IPS-NIHi7 (cell line): Measurements from ENCODE around the gene SCFD2.
"Not testable (repeated sequence)": the region's sequence is repeated elsewhere in the genome, so short reads cannot be mapped to it uniquely, and the experiment has no call there.

Experiments used
- DNase-seq: peaks from one replicate; pipeline ENCODE4 v3.0.0; 2012; ENCODE audit warnings: mixed read lengths; ENCODE audit errors: extremely low spot score

Gene SCFD2

GRCh38 chr4:53013873-53014775, 351.7 kb downstream of the SCFD2 start:
- DNase-seq, result no peak

DNA sequence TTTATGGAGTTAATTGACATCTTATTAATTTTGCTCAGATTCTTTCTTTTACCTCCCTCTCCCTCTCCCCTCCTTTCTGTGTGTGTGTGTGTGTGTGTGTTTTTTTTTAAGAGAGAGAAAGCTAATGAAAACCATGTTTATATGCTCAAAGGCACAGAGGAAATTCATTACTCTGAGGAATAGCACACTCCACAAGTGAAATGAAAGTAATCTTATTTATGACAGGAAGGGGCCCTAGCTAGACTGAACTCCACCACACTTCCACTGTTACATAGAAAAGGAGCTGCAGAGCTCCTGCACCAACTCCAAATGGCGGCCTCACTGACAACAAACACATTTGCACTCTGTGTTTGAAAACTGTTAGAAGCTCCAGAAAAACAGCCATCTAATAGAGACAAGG, 353.1 kb downstream of the SCFD2 start:
- DNase-seq, result no peak

DNA sequence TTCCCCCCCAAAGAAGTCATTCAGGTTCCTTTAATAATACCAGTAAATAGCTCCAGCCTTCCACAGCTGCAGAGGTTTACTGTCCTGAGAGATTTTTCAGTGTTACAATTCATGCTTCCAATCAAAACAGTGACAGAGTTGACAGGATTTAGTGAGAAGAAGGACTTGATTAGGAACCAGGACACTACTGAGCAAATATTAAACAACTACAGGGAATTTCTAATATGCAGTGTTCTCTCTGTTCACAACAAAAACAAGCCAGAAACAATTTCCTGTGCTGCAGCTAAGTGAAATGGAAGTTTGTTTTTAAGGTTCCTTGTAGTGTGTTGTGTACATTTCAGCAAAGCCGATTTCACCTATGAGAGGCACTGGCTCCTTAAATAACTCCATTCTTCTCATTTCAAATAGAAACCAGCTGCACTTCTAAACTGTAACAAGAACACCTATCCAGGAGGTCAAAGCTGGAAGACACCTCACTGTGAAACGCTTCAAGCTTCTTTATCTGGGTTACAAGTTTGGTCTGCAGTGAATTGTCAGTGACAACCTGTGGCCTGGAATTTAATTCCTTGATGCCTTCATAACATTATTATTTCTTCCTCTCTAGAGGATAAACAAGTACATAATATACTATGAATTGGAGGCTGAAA, 354.5 kb downstream of the SCFD2 start:
- no peak for DNase-seq

DNA sequence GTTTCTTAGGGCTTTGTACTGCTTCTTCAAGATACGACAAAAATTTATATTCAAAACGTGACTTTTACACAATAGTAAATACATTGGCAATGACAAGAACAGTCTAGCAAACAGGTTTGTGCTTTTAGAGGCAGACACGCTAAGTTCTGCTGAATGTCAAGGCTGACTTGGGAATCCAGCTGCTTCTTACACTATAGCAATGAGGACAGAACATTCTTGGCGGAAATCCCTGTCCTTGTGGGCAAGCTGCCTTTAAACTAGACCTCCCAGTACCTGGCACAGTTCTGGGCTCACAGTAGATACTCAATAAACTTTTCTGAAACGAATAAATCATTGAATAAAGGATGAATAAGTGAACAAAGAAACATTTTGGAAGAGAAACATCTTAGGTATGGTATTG, 355.5 kb downstream of the SCFD2 start:
- DNase-seq, result no peak

DNA sequence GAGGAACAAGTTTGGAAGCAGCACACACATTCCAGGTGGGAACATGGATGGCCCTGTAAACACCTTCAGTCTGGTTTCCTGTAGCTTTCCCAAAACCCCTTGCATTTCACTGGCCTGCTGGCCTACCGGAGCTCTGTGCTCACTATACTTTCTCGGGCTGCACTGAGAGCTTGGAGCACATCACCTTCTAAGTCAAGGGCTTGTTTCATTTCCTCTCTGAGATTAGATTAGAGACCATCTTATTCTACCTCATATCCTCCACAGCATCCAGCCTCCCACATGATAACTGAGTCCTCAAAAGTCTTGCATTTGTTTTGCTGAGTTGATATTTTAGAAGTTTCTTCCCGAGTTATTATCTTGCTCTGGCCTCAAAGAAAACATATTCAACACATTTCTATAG, 356.0 kb downstream of the SCFD2 start:
- no peak for DNase-seq

DNA sequence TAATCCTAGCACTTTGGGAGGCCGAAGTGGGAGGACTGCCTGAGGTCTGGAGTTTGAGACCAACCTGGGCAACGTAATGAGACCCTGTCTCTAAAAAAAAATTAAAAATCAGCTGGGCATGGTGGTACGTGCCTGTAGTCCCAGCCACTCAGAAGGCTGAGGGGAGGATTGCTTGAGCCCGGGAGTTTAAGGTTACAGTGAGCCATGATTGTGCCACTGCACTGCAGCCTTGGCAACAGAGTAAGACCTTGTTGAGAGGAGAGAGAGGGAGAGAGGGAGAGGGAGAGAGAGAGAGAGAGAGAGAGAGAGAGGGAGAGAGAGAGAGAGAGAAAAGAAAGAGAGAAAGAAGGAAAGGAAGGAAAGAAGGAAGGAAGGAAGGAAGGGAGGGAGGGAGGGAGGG, 358.8 kb downstream of the SCFD2 start:
- DNase-seq, result no peak

DNA sequence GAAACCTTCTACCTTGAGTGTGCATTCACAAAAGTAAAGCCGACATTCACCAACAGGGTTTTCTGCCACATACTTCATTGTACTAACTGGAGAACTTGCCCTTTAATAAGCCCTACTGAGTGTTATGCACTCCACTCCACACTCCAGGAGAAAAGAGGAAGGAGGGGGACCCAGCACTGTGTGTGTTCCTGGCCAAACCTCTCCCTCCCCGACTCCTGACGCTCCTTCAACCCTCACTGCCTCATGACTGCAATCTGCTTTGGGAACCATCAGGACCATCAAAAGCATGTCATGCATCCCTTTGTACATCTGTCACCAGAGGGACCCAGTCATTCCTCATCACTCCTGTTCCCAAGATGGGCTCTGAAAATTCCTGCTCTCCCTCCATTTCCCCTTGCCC, 360.1 kb downstream of the SCFD2 start:
- DNase-seq, result no peak

DNA sequence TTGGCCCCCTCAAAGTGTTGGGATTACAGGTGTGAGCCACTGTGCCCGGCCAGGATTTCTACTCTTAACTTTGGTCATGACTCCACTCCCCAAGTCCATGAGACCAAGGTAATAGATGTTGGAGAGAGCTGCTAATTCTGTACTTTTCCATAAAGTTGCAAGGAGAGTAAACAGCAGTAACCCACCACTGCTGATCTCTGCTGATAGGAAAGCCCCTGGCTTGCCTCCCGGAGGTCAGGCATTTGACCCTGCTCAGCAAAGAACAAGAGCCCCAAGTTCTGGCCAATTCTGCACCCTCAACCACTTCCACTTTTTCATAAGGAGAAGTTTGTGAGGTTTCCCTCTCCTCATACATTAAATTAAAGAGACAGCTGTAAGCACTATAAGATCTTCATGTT, 360.7 kb downstream of the SCFD2 start:
- DNase-seq, result no peak

- no peak for DNase-seq
Measured at GRCh38 chr4:53004497-53005148, 361.2 kb downstream of the SCFD2 start.

GRCh38 chr4:53003959-53004358, 361.9 kb downstream of the SCFD2 start:
- no peak for DNase-seq

DNA sequence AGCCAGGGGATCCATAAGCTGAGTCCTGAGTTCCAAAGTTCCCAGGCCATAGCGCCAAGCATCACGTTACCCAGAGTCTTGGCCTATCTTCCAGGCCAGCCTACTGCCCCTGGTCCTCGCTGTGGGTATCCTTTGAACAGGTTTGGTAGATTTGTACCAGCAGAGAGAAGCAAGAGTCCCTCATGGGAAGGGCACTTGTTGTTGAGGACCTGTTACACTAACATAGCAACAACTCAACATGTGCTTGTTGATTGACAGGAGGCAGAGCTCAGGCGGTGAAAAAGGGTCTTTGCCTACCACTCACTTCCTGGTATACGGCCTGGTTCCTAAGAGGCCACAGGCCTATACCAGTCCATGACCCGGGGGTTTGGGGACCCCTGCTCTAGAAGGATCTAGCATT, 365.3 kb downstream of the SCFD2 start:
- no peak for DNase-seq

DNA sequence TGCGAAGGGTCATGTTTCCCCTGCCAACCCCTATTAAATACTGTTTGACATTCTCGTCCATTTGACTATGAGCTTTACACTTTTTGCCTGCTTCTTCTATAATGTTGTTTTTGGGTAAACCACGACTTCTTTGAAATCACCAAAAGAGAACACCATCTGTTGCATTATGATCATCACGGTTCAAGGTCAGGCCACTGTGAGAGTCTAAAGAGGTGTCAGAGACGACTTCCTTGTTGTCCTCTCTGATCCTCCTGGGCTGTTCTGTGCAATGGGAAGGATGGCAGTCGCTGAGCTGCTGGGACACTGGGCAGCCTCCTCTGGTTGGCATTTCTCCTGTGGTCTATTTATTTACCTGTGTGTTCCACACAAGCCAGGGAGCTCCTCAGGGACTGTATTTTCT, 366.2 kb downstream of the SCFD2 start:
- no peak for DNase-seq

GRCh38 chr4:52998413-52998812, 367.4 kb downstream of the SCFD2 start:
- no peak for DNase-seq

DNA sequence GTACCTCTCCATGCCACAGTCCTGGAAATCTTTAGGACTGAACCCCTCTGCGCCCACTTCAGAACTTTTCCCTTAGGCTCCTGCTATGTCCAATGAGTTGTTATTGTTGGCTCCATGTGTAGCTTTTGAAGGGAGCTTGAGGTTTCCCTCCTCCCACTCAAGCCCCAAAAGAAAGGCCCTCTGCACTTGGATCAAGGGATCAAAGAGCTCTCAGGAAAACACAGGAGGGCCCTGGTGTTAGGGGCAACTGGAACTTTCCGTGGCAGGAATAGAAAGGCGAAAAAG, 368.8 kb downstream of the SCFD2 start:
- DNase-seq, result no peak

DNA sequence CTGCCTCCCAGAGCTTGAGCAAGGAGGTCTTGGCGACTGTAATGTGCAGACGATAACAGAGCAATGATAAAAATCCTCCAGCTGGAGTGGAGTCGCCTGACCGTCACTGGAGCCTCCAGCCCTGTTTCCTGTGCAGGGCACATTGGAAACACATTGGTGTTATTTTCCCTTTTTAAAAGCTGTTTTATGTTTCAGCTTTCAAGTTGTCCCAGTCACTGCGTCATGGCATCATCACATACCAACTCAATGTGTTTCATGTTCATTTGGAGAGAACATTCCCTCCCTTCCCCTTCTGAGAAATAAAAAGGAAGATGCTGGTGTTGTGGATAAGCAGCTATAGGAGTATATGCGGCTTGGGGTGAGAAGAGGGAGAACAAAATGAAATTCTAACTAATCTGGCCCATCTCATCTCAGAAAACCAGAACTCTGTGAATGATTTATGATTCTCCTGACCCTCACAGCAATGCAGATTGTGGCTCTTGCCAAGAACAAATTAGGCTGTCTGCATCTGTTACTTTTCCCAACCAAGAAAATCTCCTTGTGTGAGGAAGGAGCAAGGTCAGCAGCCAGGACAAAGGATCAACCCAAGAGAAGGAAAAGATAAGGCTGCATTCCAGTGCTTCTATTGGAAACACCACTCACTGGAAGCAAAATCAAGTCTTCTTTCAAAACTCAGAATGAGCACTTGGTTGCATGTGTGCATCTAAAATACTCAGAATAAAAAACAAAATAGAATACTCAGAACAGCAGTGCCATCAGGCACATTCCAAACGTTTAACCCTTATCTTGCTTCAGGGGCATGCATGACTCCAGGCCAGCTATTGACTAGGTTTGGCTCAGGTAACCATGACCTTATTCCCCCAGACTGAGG, 369.4 kb downstream of the SCFD2 start:
- DNase-seq, result no peak

DNA sequence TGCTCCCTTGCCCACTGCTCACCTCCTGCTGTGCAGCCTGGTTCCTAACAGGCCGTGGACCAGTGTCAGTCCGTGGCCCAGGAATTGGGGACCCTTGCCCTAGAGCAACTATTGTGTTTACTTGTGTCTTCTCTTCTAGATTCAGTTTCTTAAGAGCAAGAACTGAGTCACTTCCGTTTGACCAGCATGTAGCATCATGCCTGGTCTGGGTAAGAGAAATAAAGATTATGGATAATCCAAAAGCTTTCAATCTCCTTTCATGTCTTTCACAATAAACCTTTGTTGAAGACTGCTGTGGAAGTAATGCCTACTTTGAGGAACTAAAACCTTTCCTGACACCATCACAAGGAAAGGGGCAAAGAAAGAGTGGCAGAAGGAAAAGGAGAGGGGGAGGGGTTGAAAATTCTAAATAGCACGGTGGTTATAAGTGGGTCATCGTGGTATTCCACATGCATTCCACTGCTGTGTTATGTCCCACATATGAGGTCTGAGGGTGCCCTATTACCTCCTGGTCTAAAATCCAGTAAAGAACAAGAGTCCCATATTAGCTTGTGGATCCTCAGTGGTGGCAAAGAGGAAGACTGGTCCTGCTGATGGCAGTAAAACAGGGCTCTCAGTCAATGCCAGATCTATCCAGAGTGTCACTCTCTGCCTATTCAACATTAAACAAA, 370.4 kb downstream of the SCFD2 start:
- no peak for DNase-seq

- no peak for DNase-seq
Measured at GRCh38 chr4:52994567-52994966, 371.3 kb downstream of the SCFD2 start.

GRCh38 chr4:52993771-52994170, 372.1 kb downstream of the SCFD2 start:
- DNase-seq, result no peak

GRCh38 chr4:52992551-52992950, 373.3 kb downstream of the SCFD2 start:
- DNase-seq, result not testable (repeated sequence)

- DNase-seq, result no peak
Measured at GRCh38 chr4:52991472-52991871, 374.4 kb downstream of the SCFD2 start.

DNA sequence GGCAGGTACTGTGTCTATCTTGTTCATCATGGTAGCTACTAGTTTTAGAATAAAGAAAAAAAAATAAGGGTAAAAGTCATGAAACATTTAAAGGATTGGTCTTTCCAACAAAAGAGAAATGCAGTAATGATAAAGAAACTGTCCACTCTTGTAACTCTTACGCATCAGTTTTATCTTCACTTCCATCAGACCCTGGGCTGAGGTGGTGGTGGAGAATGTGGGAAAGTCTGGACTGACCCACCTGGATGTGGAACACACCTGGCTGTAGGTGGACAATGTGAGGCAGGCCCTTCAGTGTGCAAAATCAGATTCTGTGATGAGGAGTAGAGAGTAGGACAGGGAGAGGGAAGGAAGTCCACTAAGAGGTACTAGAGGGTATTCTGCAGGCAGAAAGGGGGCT, 375.2 kb downstream of the SCFD2 start:
- no peak for DNase-seq

DNA sequence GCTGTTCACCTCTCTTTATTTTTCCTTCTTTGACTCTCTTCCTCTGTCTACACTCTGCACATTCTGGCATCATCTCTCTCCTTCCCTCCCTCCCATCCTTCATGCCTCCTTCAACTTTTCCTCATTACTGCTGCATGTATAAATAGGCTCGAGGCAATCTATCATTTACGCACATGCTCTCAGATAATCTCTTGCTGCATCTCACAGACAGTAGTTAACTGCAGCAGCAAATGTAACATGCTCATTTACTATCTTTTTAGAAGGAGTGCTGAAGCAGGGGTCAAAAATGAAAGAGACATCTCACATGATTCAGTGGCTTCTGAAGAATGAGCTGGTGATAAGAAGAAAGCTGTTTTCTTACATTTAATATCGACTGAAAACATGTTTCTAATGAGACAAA, 376.0 kb downstream of the SCFD2 start:
- DNase-seq, result no peak
